Smooth muscle cell (in vitro differentiated cells): ENCODE data around the gene ZNF280D. TPM values are rescaled to one million over a fixed set of nuclear protein-coding genes. Genes with fewer than 3 reads are reported as not detected.

ENCODE experiments used
- DNase-seq: peaks from one replicate; lab custom pipeline; 2025; ENCODE audit not compliant: unreplicated experiment; lab: John Stamatoyannopoulos, UW
- H2AFZ ChIP-seq: fragments of 200-600 bp; sonication (generic); 2 replicates; pipeline ENCODE4 v1.6.0; 2016; ENCODE audit warnings: antibody characterized with exemption, low read depth, mild to moderate bottlenecking
- H3F3A ChIP-seq: fragments of 200-600 bp; sonication (generic); 2 replicates; pipeline ENCODE4 v1.6.0; 2017; ENCODE audit warnings: antibody characterized with exemption, low read depth
- H3K27ac ChIP-seq: fragments of 200-600 bp; sonication (generic); 2 replicates; pipeline ENCODE4 v1.5.1; 2016; ENCODE audit warnings: low read depth, mild to moderate bottlenecking
- H3K27me3 ChIP-seq: fragments of 200-600 bp; sonication (generic); 2 replicates; pipeline ENCODE4 v1.6.1; 2016; ENCODE audit warnings: low read depth, mild to moderate bottlenecking
- H3K36me3 ChIP-seq: fragments of 200-600 bp; sonication (generic); 2 replicates; pipeline ENCODE4 v1.5.1; 2016; ENCODE audit warnings: low read depth
- H3K4me1 ChIP-seq: fragments of 200-600 bp; sonication (generic); 2 replicates; pipeline ENCODE4 v1.5.1; 2016; ENCODE audit warnings: low read depth
- H3K4me2 ChIP-seq: fragments of 200-600 bp; sonication (generic); 2 replicates; pipeline ENCODE4 v1.6.0; 2016; ENCODE audit warnings: mild to moderate bottlenecking
- H3K4me3 ChIP-seq: fragments of 200-600 bp; sonication (generic); 2 replicates; pipeline ENCODE4 v1.5.1; 2016; ENCODE audit warnings: mild to moderate bottlenecking
- H3K79me2 ChIP-seq: fragments of 200-600 bp; sonication (generic); 2 replicates; pipeline ENCODE4 v1.6.0; 2016; ENCODE audit warnings: low read depth, mild to moderate bottlenecking
- H3K9ac ChIP-seq: fragments of 200-600 bp; sonication (generic); 2 replicates; pipeline ENCODE4 v1.6.0; 2016; ENCODE audit warnings: low read depth
- H3K9me3 ChIP-seq: fragments of 200-600 bp; sonication (generic); replicated peaks from 2 replicates; pipeline ENCODE4 v1.5.1; 2016; ENCODE audit warnings: low read depth
- H4K20me1 ChIP-seq: fragments of 200-600 bp; sonication (generic); 2 replicates; pipeline ENCODE4 v1.6.0; 2016; ENCODE audit warnings: low read depth
- WGBS: methylation state at CpG from one replicate; pipeline ENCODE4 v1.1.7; 2016; ENCODE audit warnings: low lambda C conversion rate; 5-methylcytosine and 5-hydroxymethylcytosine counted together
- polyA plus RNA-seq: library from polyadenylated mRNA; unstranded; fragments of >200 nt; fragmentation: Nextera tagmentation; extraction: Ambion mirVana; gene quantifications from 2 replicates; pipeline ENCODE4 v1.2.1, GENCODE V29; 2016
- small RNA-seq: library from RNA; depleted of rRNA; stranded (forward); fragments of <200 nt; gene quantifications from one replicate; pipeline ENCODE3, GENCODE V24; 2014
- total RNA-seq: library from RNA; depleted of rRNA; stranded (reverse); fragments of >200 nt; gene quantifications from 2 replicates; pipeline ENCODE4 v1.2.3, GENCODE V29; 2014
- TF ChIP-seq, protein P1 (sequence below): fragments of 200-600 bp; sonication (generic); IDR thresholded peaks from 2 replicates; pipeline ENCODE4 v1.5.1; 2017; ENCODE audit warnings: borderline replicate concordance, mild to moderate bottlenecking, antibody characterized with exemption; ENCODE audit not compliant: insufficient read depth, poor library complexity, severe bottlenecking

The ZNF280D gene
- total and polyA plus RNA-seq, 2 experiments from 2014 or later, result 0.94 to 4.3 TPM

DNA sequence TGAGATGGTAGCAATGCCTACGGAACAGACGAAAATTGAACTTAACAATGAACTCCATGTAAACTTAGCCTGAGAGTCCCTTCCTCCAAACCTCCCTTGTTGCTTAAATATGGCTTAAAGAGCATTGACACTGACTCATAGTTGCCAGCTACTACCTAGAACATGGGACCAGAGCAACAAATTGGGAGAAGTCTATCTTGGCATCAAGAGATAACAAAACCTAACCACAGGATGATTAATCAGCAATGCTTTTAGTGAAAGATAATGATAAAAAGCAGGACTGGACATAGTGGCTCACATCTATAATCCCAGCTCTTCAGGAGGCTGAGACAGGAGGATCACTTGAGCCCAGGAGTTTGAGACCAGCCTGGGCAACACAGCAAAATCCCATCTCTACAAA lies 150.5 kb downstream of the ZNF280D start:
- H3K4me1 ChIP-seq, result no peaks in the 10 kb centered on the region
- 88% methylated on average over 2 of the region's 2 CpGs for WGBS
- no peak overlapping the region for H3K9ac ChIP-seq
- TF ChIP-seq, protein P1, sequence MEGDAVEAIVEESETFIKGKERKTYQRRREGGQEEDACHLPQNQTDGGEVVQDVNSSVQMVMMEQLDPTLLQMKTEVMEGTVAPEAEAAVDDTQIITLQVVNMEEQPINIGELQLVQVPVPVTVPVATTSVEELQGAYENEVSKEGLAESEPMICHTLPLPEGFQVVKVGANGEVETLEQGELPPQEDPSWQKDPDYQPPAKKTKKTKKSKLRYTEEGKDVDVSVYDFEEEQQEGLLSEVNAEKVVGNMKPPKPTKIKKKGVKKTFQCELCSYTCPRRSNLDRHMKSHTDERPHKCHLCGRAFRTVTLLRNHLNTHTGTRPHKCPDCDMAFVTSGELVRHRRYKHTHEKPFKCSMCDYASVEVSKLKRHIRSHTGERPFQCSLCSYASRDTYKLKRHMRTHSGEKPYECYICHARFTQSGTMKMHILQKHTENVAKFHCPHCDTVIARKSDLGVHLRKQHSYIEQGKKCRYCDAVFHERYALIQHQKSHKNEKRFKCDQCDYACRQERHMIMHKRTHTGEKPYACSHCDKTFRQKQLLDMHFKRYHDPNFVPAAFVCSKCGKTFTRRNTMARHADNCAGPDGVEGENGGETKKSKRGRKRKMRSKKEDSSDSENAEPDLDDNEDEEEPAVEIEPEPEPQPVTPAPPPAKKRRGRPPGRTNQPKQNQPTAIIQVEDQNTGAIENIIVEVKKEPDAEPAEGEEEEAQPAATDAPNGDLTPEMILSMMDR, result no peak
- no peak overlapping the region for H3K4me3 ChIP-seq
- no peaks in the 10 kb centered on the region for H3F3A ChIP-seq
- H2AFZ ChIP-seq, result no peak overlapping the region
- no peak overlapping the region for H3K27ac ChIP-seq
- H4K20me1 ChIP-seq, result no peaks in the 10 kb centered on the region
- H3K36me3 ChIP-seq, result no peaks in the 10 kb centered on the region
- no peaks in the 10 kb centered on the region for H3K79me2 ChIP-seq
- no peaks in the 10 kb centered on the region for H3K27me3 ChIP-seq
- H3K9me3 ChIP-seq, result peaks cover 13% of the 10 kb centered on the region
- no peak for DNase-seq
- H3K4me2 ChIP-seq, result no peak overlapping the region

Small RNAs within 50 kb of the gene (small RNA-seq; reads per million reads assigned to genes)
- gene RF00019, result not detected

Other genes with a start within 250 kb of the ZNF280D start
- gene TCF12, start 185.1 kb upstream of the ZNF280D start, total RNA-seq, result 136 and 302 TPM in 2 replicates
- gene TCF12, start 185.1 kb upstream of the ZNF280D start, polyA plus RNA-seq, result 50.3 and 54.1 TPM in 2 replicates